HG03565 (cell line): ENCODE results near the gene SLC22A3.

Source experiments
- ATAC-seq: cut with Tn5 transposase; IDR thresholded peaks from one replicate; pipeline ENCODE4 v1.9.1; 2021; ENCODE audit warnings: mild to moderate bottlenecking, moderate library complexity; ENCODE audit not compliant: unreplicated experiment

SLC22A3 gene

GRCh38 chr6:160333101-160333500, 15.1 kb upstream of the SLC22A3 start:
- ATAC-seq, result no peak

GRCh38 chr6:160333841-160334240, 14.3 kb upstream of the SLC22A3 start:
- no peak for ATAC-seq

GRCh38 chr6:160336200-160336599, 12.0 kb upstream of the SLC22A3 start:
- no peak for ATAC-seq

- ATAC-seq, result no peak
Observed at GRCh38 chr6:160337301-160337700, 10.9 kb upstream of the SLC22A3 start.

- no peak for ATAC-seq
Observed at GRCh38 chr6:160337991-160338390, 10.2 kb upstream of the SLC22A3 start.

- no peak for ATAC-seq
Observed at GRCh38 chr6:160343144-160343543, 5.0 kb upstream of the SLC22A3 start.

- no peak for ATAC-seq
Observed at GRCh38 chr6:160344271-160344670, 3.9 kb upstream of the SLC22A3 start.

- no peak for ATAC-seq
Observed at GRCh38 chr6:160347259-160348222, 637 bp upstream of the SLC22A3 start.

GRCh38 chr6:160349020-160349441, 853 bp downstream of the SLC22A3 start:
- ATAC-seq, result no peak

- ATAC-seq, result no peak
Observed at GRCh38 chr6:160349814-160350350, 1.7 kb downstream of the SLC22A3 start.

GRCh38 chr6:160353950-160354496, 5.8 kb downstream of the SLC22A3 start:
- ATAC-seq, result no peak

GRCh38 chr6:160355001-160355400, 6.8 kb downstream of the SLC22A3 start:
- no peak for ATAC-seq

GRCh38 chr6:160356074-160356744, 8.0 kb downstream of the SLC22A3 start:
- no peak for ATAC-seq

- ATAC-seq, result no peak
Observed at GRCh38 chr6:160357088-160357487, 8.9 kb downstream of the SLC22A3 start.

- no peak for ATAC-seq
Observed at GRCh38 chr6:160358225-160359119, 10.3 kb downstream of the SLC22A3 start.

GRCh38 chr6:160360955-160361354, 12.8 kb downstream of the SLC22A3 start:
- ATAC-seq, result no peak

GRCh38 chr6:160362556-160362955, 14.4 kb downstream of the SLC22A3 start:
- ATAC-seq, result no peak

- ATAC-seq, result no peak
Observed at GRCh38 chr6:160363016-160363996, 15.1 kb downstream of the SLC22A3 start.

GRCh38 chr6:160365117-160365516, 16.9 kb downstream of the SLC22A3 start:
- ATAC-seq, result no peak
